RWPE2 (cell line): ENCODE measurements around the gene ANKRD16.

Experiments
- ATAC-seq: fragments of 200-7000 bp; cut with Tn5 transposase; 3 replicates; pipeline ENCODE4 v1.9.1; 2021; ENCODE audit warnings: low read depth
- DNase-seq: peaks from one replicate; pipeline ENCODE4 v3.0.0-alpha.2; 2020; ENCODE audit warnings: low spot score
- H3K27ac ChIP-seq: fragments of 450-650 bp; 2 replicates; pipeline ENCODE4 v1.5.1; 2017; ENCODE audit warnings: mild to moderate bottlenecking; ENCODE audit not compliant: poor library complexity, severe bottlenecking
- H3K27me3 ChIP-seq: fragments of 250-450 bp; sonication (Bioruptor Pico); 2 replicates; pipeline ENCODE4 v1.5.1; 2021; ENCODE audit warnings: mild to moderate bottlenecking, moderate library complexity; ENCODE audit not compliant: insufficient read depth, poor library complexity, severe bottlenecking
- H3K36me3 ChIP-seq: fragments of 250-450 bp; sonication (Bioruptor Pico); 2 replicates; pipeline ENCODE4 v1.5.1; 2020; ENCODE audit warnings: low read depth, mild to moderate bottlenecking, moderate library complexity
- H3K4me1 ChIP-seq: fragments of 250-450 bp; sonication (Bioruptor Pico); 2 replicates; pipeline ENCODE4 v1.5.1; 2021; ENCODE audit warnings: mild to moderate bottlenecking, moderate library complexity; ENCODE audit not compliant: insufficient read depth, poor library complexity, severe bottlenecking
- H3K4me3 ChIP-seq: fragments of 250-450 bp; sonication (Bioruptor Pico); 2 replicates; pipeline ENCODE4 v1.5.1; 2021; ENCODE audit warnings: mild to moderate bottlenecking, moderate library complexity; ENCODE audit not compliant: severe bottlenecking
- H3K9me3 ChIP-seq: fragments of 250-450 bp; sonication (Bioruptor Pico); 2 replicates; pipeline ENCODE4 v1.5.1; 2021; ENCODE audit warnings: mild to moderate bottlenecking, moderate library complexity; ENCODE audit not compliant: severe bottlenecking
- CTCF ChIP-seq: fragments of 450-650 bp; IDR thresholded peaks from one replicate; pipeline ENCODE4 v1.5.1; 2017; ENCODE audit warnings: mild to moderate bottlenecking, moderate library complexity; ENCODE audit not compliant: poor library complexity, severe bottlenecking

Gene ANKRD16

GRCh38 chr10:5924889-5925288, 35.2 kb upstream of the ANKRD16 start:
- no peak overlapping the region for H3K27ac ChIP-seq
- H3K9me3 ChIP-seq, result no peaks in the 10 kb centered on the region
- no peak for TF ChIP-seq CTCF
- H3K27me3 ChIP-seq, result no peaks in the 10 kb centered on the region
- ATAC-seq (no peak), DNase-seq (no peak)
- H3K4me1 ChIP-seq, result no peaks in the 10 kb centered on the region
- peaks cover 87% of the 10 kb centered on the region for H3K36me3 ChIP-seq
- H3K4me3 ChIP-seq, result no peak overlapping the region

GRCh38 chr10:5921746-5922145, 32.1 kb upstream of the ANKRD16 start:
- Histone ChIP-seq H3K36me3 (peaks cover 88% of the 10 kb centered on the region), H3K27ac (no peak overlapping the region), H3K27me3 (no peaks in the 10 kb centered on the region), H3K4me3 (no peak overlapping the region), H3K4me1 (no peaks in the 10 kb centered on the region), H3K9me3 (no peaks in the 10 kb centered on the region)
- no peak for TF ChIP-seq CTCF
- no peak for ATAC-seq
- DNase-seq, result no peak

- Histone ChIP-seq H3K9me3 (no peaks in the 10 kb centered on the region), H3K4me3 (no peak overlapping the region), H3K36me3 (peaks cover 74% of the 10 kb centered on the region), H3K4me1 (no peaks in the 10 kb centered on the region), H3K27me3 (no peaks in the 10 kb centered on the region), H3K27ac (no peak overlapping the region)
- no peak for TF ChIP-seq CTCF
- ATAC-seq (no peak), DNase-seq (no peak)
Measured at GRCh38 chr10:5919568-5919967, 29.9 kb upstream of the ANKRD16 start.

- Histone ChIP-seq H3K9me3 (no peaks in the 10 kb centered on the region), H3K27me3 (no peaks in the 10 kb centered on the region), H3K4me3 (no peak overlapping the region), H3K36me3 (peaks cover 76% of the 10 kb centered on the region), H3K27ac (no peak overlapping the region), H3K4me1 (no peaks in the 10 kb centered on the region)
- ATAC-seq (no peak), DNase-seq (no peak)
- no peak for TF ChIP-seq CTCF
Measured at GRCh38 chr10:5918763-5919162, 29.1 kb upstream of the ANKRD16 start.

- DNase-seq, result no peak
Measured at GRCh38 chr10:5917305-5917704, 27.6 kb upstream of the ANKRD16 start.

More at GRCh38 chr10:5917305-5917704, 27.6 kb upstream of the ANKRD16 start:
- Histone ChIP-seq H3K4me3 (no peak overlapping the region), H3K27ac (no peak overlapping the region), H3K36me3 (peaks cover 72% of the 10 kb centered on the region), H3K27me3 (no peaks in the 10 kb centered on the region), H3K9me3 (no peaks in the 10 kb centered on the region), H3K4me1 (no peaks in the 10 kb centered on the region)
- no peak for ATAC-seq
- TF ChIP-seq CTCF, result no peak
